ENCODE results near the gene GMFB.

GRCh38 chr14:54528973-54529372, 40.2 kb upstream of the GMFB start:
- TF ChIP-seq CTCF (IDR thresholded peaks at IDR 0.05), result no peak
- no peak for TF ChIP-seq POLR2AphosphoS5 (IDR thresholded peaks at IDR 0.05)

Measured in prostate gland (tissue), 2 donors.